Fibroblast of skin of right quadriceps (primary cell): ENCODE results near the gene DAG1.
"Not testable (repeated sequence)": the region's sequence is repeated elsewhere in the genome, so short reads cannot be mapped to it uniquely, and the experiment has no call there.

Experiments used
- DNase-seq: peaks from one replicate; pipeline ENCODE4 v3.0.0-alpha.2; 2013

Gene DAG1

GRCh38 chr3:49470714-49471420 lies 800 bp downstream of the DAG1 start:
- DNase-seq, result no peak

- DNase-seq, result no peak
Measured at GRCh38 chr3:49471856-49472495, 1.9 kb downstream of the DAG1 start.

GRCh38 chr3:49476563-49476962 lies 6.5 kb downstream of the DAG1 start:
- DNase-seq, result no peak

- no peak for DNase-seq
Measured at GRCh38 chr3:49482766-49483165, 12.7 kb downstream of the DAG1 start.

- DNase-seq, result no peak
Measured at GRCh38 chr3:49484471-49484870, 14.4 kb downstream of the DAG1 start.

- no peak for DNase-seq
Measured at GRCh38 chr3:49489247-49489646, 19.2 kb downstream of the DAG1 start.

- no peak for DNase-seq
Measured at GRCh38 chr3:49492969-49493368, 22.9 kb downstream of the DAG1 start.

- no peak for DNase-seq
Measured at GRCh38 chr3:49493901-49494300, 23.8 kb downstream of the DAG1 start.

GRCh38 chr3:49495023-49495422 lies 25.0 kb downstream of the DAG1 start:
- DNase-seq, result no peak

- DNase-seq, result not testable (repeated sequence)
Measured at GRCh38 chr3:49496845-49497244, 26.8 kb downstream of the DAG1 start.

- DNase-seq, result no peak
Measured at GRCh38 chr3:49497606-49498005, 27.5 kb downstream of the DAG1 start.

GRCh38 chr3:49498239-49498638 lies 28.2 kb downstream of the DAG1 start:
- no peak for DNase-seq

GRCh38 chr3:49498648-49499047 lies 28.6 kb downstream of the DAG1 start:
- no peak for DNase-seq

- DNase-seq, result no peak
Measured at GRCh38 chr3:49500205-49500731, 30.2 kb downstream of the DAG1 start.

GRCh38 chr3:49500732-49501609 lies 30.9 kb downstream of the DAG1 start:
- DNase-seq, result peak; percentile 95

- DNase-seq, result no peak
Measured at GRCh38 chr3:49501842-49502241, 31.8 kb downstream of the DAG1 start.

GRCh38 chr3:49506906-49507305 lies 36.8 kb downstream of the DAG1 start:
- no peak for DNase-seq

GRCh38 chr3:49509028-49509561 lies 39.0 kb downstream of the DAG1 start:
- DNase-seq, result no peak

GRCh38 chr3:49511639-49512038 lies 41.6 kb downstream of the DAG1 start:
- DNase-seq, result no peak

GRCh38 chr3:49512781-49513355 lies 42.8 kb downstream of the DAG1 start:
- no peak for DNase-seq

- DNase-seq, result no peak
Measured at GRCh38 chr3:49513494-49514124, 43.5 kb downstream of the DAG1 start.

GRCh38 chr3:49518016-49518415 lies 47.9 kb downstream of the DAG1 start:
- DNase-seq, result no peak
